Ectodermal cell (in vitro differentiated cells): ENCODE results near the gene ITGA7. TPM values are rescaled to one million over a fixed set of nuclear protein-coding genes. Genes with fewer than 3 reads are reported as not detected.

Experiments used
- H3K27ac ChIP-seq: 2 replicates; pipeline ENCODE4 v1.7.0; 2013; ENCODE audit warnings: mild to moderate bottlenecking, low read depth, low read length; ENCODE audit not compliant: insufficient read depth, poor library complexity, severe bottlenecking
- H3K27me3 ChIP-seq: 2 replicates; pipeline ENCODE4 v1.7.0; 2013; ENCODE audit warnings: mild to moderate bottlenecking, low read length; ENCODE audit not compliant: insufficient read depth, control insufficient read depth, poor library complexity, severe bottlenecking
- H3K36me3 ChIP-seq: one replicate; pipeline ENCODE4 v1.7.0; 2013; ENCODE audit warnings: low read length; ENCODE audit not compliant: control insufficient read depth, insufficient read depth
- H3K4me1 ChIP-seq: one replicate; pipeline ENCODE4 v1.7.0; 2013; ENCODE audit warnings: low read length; ENCODE audit not compliant: control insufficient read depth, insufficient read depth
- H3K4me3 ChIP-seq: 2 replicates; pipeline ENCODE4 v1.7.0; 2013; ENCODE audit warnings: low read depth, low read length, control low read depth; ENCODE audit not compliant: insufficient read depth
- H3K9me3 ChIP-seq: 2 replicates; pipeline ENCODE4 v1.7.0; 2013; ENCODE audit warnings: mild to moderate bottlenecking, low read length, moderate library complexity; ENCODE audit not compliant: control insufficient read depth
- WGBS, 2 experiments: methylation state at CpG; one replicate each; pipeline ENCODE4 v1.1.7; 2013; ENCODE audit warnings: missing lambda C conversion rate in 2 of 2; 5-methylcytosine and 5-hydroxymethylcytosine counted together
- polyA plus RNA-seq, 4 experiments: library from polyadenylated mRNA; stranded (reverse); fragments of 50-300 nt; gene quantifications; one replicate each; pipeline ENCODE4 v1.2.3, GENCODE V29; 2013

The ITGA7 gene, protein sequence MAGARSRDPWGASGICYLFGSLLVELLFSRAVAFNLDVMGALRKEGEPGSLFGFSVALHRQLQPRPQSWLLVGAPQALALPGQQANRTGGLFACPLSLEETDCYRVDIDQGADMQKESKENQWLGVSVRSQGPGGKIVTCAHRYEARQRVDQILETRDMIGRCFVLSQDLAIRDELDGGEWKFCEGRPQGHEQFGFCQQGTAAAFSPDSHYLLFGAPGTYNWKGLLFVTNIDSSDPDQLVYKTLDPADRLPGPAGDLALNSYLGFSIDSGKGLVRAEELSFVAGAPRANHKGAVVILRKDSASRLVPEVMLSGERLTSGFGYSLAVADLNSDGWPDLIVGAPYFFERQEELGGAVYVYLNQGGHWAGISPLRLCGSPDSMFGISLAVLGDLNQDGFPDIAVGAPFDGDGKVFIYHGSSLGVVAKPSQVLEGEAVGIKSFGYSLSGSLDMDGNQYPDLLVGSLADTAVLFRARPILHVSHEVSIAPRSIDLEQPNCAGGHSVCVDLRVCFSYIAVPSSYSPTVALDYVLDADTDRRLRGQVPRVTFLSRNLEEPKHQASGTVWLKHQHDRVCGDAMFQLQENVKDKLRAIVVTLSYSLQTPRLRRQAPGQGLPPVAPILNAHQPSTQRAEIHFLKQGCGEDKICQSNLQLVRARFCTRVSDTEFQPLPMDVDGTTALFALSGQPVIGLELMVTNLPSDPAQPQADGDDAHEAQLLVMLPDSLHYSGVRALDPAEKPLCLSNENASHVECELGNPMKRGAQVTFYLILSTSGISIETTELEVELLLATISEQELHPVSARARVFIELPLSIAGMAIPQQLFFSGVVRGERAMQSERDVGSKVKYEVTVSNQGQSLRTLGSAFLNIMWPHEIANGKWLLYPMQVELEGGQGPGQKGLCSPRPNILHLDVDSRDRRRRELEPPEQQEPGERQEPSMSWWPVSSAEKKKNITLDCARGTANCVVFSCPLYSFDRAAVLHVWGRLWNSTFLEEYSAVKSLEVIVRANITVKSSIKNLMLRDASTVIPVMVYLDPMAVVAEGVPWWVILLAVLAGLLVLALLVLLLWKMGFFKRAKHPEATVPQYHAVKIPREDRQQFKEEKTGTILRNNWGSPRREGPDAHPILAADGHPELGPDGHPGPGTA
- polyA plus RNA-seq (2013, experiment 1 of 4) = 110 TPM
- 117 TPM for polyA plus RNA-seq (2013, experiment 2 of 4)
- 90.5 TPM for polyA plus RNA-seq (2013, experiment 3 of 4)
- 99.9 TPM for polyA plus RNA-seq (2013, experiment 4 of 4)

DNA sequence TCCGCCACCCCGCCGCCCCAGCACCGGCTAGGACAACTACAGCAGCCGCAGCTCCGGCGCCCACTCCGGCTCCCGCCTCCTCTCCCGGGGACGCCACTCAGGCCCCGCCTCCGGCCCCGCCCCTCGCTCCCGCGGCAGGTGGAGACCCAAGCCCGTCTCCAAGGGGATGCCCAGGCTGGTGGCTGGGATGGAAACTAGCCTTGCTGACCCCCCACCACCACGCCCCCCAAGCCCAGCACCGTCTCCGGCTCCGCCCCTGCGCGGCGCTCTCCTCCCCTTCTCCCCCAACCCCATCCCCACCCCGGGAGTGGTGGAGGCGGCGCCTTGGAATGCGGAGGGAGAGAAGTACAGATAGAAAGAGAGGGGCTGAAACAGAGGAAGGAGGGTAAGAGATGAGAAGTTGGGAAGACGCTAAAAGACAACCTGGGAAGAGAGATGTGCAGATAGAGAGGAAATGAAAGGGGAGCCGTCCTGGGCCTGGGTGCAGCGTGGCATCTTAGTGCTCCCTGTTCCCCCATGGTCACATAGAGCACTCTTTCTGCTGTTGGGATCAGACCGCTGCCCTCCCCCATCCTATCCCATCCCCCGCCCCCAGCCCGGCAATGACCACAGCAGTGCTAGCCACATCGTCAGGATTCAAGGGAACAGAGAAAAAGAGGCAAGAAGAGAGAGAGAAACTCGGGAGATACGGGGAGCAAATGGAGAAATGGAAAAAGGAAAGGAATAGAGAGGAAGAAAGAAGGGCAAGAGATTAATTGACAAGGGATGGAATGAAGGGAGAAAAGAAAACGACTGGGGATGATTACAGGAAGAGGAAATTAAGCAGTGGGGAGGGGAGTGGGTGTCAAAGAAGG is at the start of gene ITGA7:
Gene ITGA7, minus strand, starts transcription at position 64 of the 854 bp plus-strand sequence. CDS start 222 bp downstream, outside the sequence.
- H3K4me3 ChIP-seq = peak within 1 kb of the TSS; percentile 63
- peaks cover 13% of the 10 kb centered on the region for H3K27me3 ChIP-seq
- 0% methylated on average over 30 to 38 of the region's 39 CpGs for WGBS, 2 experiments
- no peaks in the 10 kb centered on the region for H3K36me3 ChIP-seq
- no peaks in the 10 kb centered on the region for H3K9me3 ChIP-seq
- peaks cover 29% of the 10 kb centered on the region for H3K4me1 ChIP-seq
- H3K27ac ChIP-seq = no peak within 1 kb of the TSS

DNA sequence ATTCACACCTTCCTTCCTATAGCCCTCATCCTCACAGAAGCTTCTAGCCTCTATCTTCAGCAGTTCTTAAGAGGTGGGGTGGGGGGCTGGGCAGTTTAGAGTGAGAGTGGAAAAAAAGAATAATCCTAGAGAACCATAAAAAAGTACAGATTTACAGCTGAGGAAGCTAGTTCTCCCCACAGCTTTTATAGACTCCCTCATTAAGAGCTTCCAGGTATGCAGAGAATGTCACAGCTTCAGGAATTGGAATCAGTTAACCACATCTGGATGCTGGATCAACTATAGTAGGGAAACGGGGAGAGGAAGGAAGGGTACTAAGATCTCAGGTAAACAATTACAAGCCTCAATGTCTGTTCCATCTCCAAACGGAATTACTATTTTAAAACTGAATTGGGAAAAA is 47.5 kb upstream of the ITGA7 start:
- Histone ChIP-seq H3K9me3 (no peaks in the 10 kb centered on the region), H3K36me3 (peaks cover 50% of the 10 kb centered on the region), H3K4me3 (no peak overlapping the region), H3K27ac (no peak overlapping the region), H3K4me1 (peaks cover 5% of the 10 kb centered on the region), H3K27me3 (no peaks in the 10 kb centered on the region)
- WGBS, 2 experiments = 83 to 100% methylated on average over 2 of the region's 2 CpGs

DNA sequence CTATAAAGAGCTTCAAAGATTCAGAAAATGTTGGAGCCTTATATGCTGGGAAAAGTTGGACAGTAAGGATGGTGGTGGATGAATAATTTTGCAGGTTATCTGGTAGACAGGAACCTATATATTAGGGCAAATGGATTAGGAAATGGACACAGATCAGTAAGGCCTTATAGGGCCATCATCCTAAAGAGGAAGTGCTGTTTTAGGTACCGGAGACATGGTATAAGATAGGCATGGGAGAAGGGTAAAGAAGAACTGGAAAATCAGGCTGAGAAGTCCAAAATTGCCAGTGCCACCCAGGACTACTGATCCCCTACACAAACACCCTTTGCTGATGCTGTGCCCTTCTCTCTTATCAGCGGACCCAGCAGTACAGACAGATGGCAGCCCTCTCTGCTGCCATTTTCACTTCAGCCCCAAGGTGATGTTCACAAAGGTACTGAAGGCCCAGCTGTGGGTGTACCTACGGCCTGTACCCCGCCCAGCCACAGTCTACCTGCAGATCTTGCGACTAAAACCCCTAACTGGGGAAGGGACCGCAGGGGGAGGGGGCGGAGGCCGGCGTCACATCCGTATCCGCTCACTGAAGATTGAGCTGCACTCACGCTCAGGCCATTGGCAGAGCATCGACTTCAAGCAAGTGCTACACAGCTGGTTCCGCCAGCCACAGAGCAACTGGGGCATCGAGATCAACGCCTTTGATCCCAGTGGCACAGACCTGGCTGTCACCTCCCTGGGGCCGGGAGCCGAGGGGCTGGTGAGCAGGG is 40.7 kb upstream of the ITGA7 start:
- peaks cover 54% of the 10 kb centered on the region for H3K36me3 ChIP-seq
- no peak overlapping the region for H3K27ac ChIP-seq
- 95% methylated on average over 18 of the region's 18 CpGs for WGBS, 2 experiments

DNA sequence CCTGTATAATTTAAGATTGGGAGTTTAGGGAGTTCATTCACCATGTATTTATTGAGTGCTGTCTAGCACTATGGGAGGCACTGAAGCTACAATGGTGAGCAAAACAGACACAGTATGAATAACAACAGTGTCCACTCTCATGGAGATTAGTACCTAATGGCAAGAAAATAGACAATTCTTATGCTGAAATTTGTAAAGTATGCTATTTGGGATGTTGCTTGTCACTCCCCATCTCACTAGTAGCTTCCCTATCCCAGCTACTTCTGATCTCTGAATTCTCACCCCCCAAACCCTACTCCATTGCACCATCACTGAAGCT is 39.2 kb upstream of the ITGA7 start:
- H3K9me3 ChIP-seq = no peaks in the 10 kb centered on the region
- peaks cover 39% of the 10 kb centered on the region for H3K36me3 ChIP-seq
- no peaks in the 10 kb centered on the region for H3K27me3 ChIP-seq
- H3K27ac ChIP-seq = no peak overlapping the region
- peaks cover 32% of the 10 kb centered on the region for H3K4me1 ChIP-seq
- peak overlapping the region; percentile 31 for H3K4me3 ChIP-seq

More for the DNA sequence above, 40.7 kb upstream of the ITGA7 start:
- no peak overlapping the region for H3K4me3 ChIP-seq
- H3K27me3 ChIP-seq = no peaks in the 10 kb centered on the region
- H3K9me3 ChIP-seq = no peaks in the 10 kb centered on the region
- peaks cover 28% of the 10 kb centered on the region for H3K4me1 ChIP-seq

DNA sequence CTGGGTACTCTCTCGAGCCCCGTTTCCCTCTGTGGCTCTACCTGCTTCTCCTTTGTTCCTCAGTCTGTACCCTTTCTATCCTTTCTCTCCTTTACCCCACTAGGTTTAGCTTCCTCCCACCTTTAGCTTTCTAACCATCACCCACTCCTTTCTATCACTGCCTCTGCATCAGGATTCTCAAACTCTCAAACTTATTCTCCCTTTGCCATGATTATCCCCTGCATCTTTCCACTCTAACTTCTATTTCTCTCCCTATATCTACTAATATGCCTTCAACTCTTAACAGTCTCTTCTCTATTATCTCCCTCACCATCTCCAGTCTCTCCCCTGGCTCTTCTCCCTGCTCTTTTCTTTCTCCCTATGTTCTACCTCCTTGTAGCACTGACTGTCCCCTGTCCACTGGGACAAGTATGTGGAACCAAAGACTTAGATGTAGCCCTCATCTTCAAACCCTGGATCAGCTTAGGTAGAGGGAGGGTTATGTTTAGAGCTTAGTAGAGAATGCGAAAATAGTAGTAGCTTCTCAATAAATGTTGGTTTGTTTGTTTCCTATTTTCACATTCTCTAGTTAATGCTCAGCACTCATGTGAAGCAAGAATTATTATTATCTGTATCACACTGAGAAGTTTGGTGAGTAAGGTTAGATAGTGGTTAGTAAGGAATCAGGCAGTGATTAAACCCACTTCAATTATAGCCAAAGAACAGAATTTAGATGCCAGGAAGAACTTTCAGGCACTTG is 38.6 kb upstream of the ITGA7 start:
- peaks cover 35% of the 10 kb centered on the region for H3K4me1 ChIP-seq
- H3K27ac ChIP-seq = peak overlapping the region; percentile 82
- no peaks in the 10 kb centered on the region for H3K9me3 ChIP-seq
- 19 to 30% methylated on average over 3 of the region's 3 CpGs for WGBS, 2 experiments
- peaks cover 34% of the 10 kb centered on the region for H3K36me3 ChIP-seq
- peak overlapping the region; percentile 31 for H3K4me3 ChIP-seq
- H3K27me3 ChIP-seq = no peaks in the 10 kb centered on the region

DNA sequence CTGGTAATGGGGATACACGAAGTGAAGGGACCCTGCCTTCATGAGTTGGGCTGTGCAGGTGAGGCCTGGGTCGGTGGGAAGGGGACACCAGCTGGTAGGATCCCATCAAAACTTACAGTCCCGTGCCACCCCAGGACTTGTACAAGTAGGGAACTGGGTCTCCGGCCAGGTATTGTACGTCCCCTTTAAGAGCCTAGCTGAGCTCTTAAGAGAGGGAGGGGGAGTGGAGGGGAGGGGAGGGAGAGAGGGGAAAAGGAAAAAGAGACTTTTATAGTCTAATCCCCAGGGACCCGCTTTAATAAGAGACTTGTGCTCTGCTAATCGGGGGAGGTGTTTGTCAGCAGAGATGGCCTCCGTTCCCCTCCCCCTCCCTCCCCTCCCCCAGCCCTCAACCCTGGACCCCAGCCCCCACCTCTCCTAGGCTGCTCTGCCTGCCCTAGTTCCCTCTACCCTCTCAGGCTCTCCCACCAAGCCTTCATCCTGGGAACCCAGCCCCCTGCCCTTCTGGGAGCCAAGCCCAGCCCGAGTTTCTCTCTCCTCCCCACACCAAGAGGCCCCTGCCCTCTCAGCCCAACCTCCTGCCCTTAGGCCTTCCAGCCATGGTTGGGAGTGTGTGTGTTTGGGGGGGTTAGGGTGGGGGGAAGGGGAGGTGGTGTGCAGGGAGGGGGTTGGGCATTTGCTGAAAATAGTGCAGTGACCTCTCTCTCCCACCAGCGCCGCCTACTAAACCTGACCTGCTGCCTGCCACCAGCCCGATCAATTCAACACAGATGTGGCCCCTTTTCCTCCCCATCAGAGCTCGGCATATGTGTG is 37.9 kb upstream of the ITGA7 start:
- 0% methylated on average over 11 to 12 of the region's 13 CpGs for WGBS, 2 experiments
- Histone ChIP-seq H3K27me3 (no peaks in the 10 kb centered on the region), H3K4me3 (peak overlapping the region; percentile 96), H3K4me1 (peaks cover 35% of the 10 kb centered on the region), H3K36me3 (peaks cover 26% of the 10 kb centered on the region), H3K27ac (peak overlapping the region; percentile 82), H3K9me3 (no peaks in the 10 kb centered on the region)

DNA sequence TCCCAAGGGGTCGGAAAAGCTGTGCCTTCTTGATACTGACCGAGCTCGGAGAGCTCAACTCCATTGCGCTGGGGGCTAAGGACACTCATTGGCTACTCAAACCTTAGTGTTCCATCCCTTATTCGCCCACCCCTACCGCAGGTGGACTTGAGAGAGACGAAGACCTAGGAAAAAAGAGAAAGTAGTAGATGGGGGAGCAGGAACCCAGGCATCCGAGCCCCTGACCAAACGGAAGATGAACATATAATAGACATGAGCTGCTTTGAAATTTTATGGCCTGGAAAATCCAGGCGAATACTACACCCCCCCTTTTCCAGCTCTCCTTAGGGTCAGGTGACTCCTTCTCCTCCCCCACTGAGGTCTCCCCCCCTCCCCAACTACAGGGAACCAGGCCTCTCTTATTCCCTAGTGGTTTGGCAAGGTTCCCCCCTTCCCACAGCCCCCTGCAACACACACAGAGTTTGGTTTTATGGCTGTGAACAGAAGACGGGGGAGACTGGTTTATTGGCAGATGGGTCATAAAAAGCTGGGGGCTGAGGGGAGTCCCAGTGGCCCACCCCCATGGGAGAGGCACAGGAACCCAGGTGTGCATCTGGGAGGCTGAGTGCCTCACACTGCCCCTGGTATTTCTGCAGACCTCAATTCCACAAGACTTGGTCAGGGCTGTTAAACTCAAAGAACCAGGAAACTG is 36.8 kb upstream of the ITGA7 start:
- 0% methylated on average over 10 to 11 of the region's 11 CpGs for WGBS, 2 experiments

More for the DNA sequence above, 36.8 kb upstream of the ITGA7 start:
- no peaks in the 10 kb centered on the region for H3K9me3 ChIP-seq
- H3K4me3 ChIP-seq = peak overlapping the region; percentile 96
- H3K27me3 ChIP-seq = no peaks in the 10 kb centered on the region
- H3K27ac ChIP-seq = peak overlapping the region; percentile 82
- peaks cover 35% of the 10 kb centered on the region for H3K4me1 ChIP-seq
- peaks cover 17% of the 10 kb centered on the region for H3K36me3 ChIP-seq
